Measurements from ENCODE around the gene KSR1.
"Not testable (repeated sequence)": the region's sequence is repeated elsewhere in the genome, so short reads cannot be mapped to it uniquely, and the experiment has no call there.

KSR1 gene

DNA sequence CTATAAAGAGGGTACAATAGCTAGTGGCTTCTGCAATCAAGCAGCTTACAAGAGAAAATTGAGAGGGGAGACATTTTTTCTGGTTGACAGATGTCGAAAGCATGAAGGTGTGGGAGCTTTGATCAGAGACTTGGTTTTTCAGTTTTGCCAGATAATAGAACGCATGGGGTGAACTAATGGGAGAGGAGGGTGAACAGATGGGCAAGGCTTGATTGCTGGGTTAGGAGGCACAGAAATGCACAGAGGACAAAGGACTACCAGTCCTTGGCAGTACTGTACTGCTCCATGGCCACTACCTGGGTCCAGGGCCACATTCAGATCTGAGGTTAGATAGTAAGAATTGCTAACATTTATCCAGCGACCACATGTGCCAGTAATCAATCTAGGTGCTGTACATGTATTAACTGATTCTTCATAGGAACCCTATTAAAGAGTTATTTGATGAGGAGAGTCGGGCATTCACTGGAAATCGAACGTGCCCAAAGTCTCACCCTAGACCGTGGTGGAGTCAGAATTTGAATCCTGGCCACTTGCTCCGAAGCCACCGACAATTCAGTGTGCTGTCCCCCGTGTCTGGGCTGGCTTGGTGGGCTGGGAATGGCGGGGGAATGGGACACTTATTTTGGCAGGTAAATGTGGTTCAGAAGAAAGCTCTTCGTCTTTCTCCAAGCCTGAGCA lies 873 bp upstream of the KSR1 start:
- DNase-seq = no peak

DNA sequence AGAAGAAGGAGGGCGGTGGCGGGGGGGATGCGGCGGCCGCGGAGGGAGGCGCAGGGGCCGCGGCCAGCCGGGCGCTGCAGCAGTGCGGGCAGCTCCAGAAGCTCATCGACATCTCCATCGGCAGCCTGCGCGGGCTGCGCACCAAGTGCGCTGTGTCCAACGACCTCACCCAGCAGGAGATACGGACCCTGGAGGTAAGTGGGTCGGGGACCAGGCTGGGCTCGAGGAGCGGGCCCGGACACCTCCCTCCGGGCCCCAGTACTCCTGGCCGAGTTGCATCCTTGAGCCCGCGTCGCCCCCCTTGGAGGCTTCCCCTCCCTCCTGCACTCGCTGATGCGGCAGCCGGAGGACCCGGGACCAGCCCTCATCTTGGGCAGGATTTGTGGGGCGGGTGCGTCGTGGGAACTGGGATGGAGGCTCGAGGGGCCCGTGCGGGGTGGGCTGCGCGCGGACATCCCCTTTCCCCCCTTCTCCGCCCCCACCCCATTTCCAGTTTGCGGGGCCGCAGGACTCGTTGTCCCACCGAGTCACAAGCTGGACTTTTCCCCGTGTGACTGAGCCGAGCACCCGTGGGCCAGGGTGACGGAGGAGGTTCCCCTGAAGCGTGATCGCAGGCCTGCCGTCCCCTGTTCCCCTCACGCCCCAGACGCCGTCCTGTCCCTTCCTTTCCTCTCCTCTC lies 572 bp downstream of the KSR1 start:
- DNase-seq = no peak

GRCh38 chr17:27457360-27457715 lies 1.1 kb downstream of the KSR1 start:
- DNase-seq = no peak

GRCh38 chr17:27457731-27458523 lies 1.7 kb downstream of the KSR1 start:
- no peak for DNase-seq

GRCh38 chr17:27458524-27458908 lies 2.3 kb downstream of the KSR1 start:
- no peak for DNase-seq

DNA sequence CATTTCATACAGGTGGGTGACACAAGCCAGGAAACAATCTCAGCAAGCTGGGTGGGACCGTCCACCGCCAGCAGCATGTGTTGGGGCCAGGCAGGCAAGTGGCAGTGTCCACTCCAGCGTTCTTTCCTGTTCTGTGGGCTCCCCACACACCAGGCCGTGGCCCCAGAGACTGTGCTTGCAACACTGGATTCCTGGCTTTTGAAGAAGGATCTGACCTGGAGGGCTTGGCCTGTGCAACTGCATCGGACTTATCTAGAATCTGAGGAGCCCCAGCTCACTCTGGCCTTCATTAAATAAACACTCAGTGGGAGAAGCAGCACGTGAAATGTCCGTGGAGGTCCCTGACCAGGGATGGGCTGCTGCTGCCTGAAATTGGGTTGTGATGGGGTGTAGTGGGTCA lies 3.2 kb downstream of the KSR1 start:
- DNase-seq = no peak

- DNase-seq = no peak
Measured at GRCh38 chr17:27460196-27460725, 4.0 kb downstream of the KSR1 start.

DNA sequence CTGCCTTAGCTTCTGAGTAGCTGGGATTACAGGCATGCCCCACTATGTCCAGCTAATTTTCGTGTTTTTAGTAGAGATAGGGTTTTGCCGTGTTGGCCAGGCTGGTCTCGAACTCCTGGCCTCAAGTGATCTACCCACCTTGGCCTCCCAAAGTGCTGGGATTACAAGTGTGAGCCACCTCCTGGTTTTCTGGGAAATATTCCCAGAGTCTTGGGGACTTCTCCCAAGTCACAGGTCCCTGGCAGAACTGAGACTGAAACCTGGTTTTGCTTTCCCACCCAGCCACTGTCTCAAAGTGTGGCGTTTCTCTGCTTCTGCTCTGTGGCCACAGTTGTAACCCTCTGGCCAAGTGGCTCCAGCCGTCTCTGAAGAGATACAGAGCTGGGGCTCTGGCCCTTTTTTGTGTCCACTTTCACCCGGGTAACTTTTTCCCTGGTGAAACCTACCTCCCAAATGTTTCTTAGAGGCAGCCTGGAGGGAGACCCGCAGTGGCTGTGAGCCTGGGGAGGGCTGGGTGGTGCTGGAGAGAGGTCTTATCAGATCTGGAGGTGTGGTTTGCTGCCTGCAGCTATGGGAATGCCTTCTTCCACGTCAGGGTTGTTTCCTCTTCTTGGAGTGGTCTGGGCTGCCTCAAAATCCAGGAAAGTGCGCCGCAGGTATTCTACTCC lies 5.1 kb downstream of the KSR1 start:
- DNase-seq = no peak

DNA sequence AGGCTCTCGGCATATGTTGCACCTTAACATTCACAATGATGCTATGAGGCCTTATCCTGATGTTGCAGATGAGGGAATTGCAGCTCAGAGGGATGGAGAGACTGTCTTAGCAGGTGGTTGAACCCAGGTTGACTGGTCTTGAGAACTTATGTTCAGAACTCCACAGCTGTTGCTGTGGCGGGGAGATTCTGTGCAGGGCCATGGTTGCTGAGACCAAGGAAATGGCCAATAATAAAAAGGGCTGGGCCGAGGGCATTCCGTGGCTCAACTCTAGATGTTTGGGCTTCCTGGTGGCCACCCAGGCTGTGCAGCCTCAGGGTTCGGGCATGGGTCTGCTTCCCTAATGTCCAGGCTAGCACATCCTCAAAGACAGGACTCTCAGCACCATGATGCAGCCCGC lies 5.9 kb downstream of the KSR1 start:
- no peak for DNase-seq

GRCh38 chr17:27462714-27463113 lies 6.5 kb downstream of the KSR1 start:
- no peak for DNase-seq

GRCh38 chr17:27463235-27463677 lies 7.0 kb downstream of the KSR1 start:
- DNase-seq = no peak

DNA sequence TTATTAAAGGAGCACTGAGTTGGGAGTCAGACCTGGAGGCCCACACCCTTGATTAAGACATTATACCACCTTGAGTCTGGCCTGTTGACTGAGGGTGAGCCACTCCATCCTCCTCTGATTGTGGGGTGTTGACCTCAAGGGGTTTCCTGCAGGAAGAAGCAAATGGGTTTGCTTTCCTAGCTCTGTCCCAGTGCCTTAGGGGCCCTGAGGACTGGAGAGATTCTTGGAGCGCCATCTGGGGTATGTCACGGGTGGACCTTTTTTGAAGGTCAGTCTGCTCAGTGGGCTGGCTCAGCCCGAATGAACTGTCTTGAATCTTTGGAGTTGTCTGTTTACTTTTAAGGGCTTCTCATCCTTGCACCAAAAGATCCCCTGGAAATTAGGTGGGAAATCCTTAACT lies 7.8 kb downstream of the KSR1 start:
- not testable (repeated sequence) for DNase-seq

DNA sequence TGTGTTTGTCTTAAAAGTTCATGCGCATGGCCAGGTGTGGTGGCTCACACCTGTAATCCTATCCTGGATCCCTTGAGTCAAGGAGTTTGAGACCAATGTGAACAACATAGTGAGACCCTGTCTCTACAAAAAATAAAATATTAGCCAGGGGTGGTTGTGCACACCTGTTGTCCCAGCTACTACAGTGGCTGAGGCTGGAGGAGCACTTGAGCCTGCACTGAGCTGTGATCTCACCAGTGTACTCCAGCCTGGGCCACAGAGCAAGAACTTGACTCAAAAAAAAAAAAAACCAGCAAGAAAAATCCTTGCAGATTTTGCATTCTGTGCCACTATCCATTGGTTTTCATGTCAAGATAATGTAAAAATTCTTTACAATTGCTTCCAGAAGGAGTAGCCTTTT lies 8.2 kb downstream of the KSR1 start:
- DNase-seq = no peak

DNA sequence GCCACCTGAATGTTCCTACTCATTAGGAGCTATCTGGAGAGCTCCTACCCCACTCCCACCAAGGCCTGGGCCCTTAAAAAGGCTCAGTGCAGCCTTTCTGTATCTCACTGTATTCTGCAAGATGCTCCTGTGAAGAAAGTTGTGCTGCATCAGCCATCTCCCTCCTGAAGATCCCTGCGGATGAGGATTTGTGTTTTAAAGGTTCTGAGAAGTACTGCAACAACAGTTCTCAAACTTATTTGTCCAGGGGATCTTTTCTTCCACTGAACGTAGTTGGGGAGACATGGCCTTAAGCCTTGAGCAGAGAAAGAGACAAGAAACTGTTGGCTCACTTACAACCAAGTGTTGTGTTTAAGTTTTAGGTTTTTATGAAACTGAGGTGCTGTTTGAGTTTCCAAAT lies 9.6 kb downstream of the KSR1 start:
- not testable (repeated sequence) for DNase-seq

- no peak for DNase-seq
Measured at GRCh38 chr17:27466376-27466742, 10.1 kb downstream of the KSR1 start.

DNA sequence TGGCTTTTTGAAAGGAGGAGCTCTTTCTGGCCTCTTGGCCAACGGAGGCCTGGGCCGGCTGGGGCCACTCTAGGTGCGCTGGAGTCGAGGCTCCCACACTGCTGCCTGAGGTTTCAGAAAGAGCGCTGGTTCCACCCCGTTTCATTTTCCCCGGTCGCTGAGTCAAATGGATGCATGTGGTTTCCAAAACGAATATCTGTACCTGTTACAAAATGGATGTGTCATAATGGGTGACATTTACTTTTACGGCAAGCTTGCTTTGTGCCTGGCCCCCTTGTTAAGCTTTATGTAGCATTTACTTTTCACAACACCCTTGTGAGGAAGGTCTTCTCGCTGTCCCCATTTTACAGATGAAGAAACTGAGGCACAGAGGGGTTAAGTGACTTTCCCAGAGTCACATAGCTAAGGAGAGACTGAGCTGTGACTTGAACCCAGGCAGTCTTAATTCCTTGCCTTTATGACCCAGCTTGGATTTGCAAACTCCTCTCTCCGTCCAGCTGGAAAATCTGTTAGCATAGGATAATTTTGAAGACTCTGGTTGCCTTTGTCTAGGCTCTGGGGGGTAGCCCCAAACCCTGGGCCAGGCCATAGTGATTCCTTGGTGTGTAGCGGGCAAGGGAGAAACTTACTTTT lies 10.6 kb downstream of the KSR1 start:
- DNase-seq = peak; percentile 32

GRCh38 chr17:27469256-27469655 lies 13.0 kb downstream of the KSR1 start:
- no peak for DNase-seq

- DNase-seq = peak; percentile 41
Measured at GRCh38 chr17:27471321-27472269, 15.3 kb downstream of the KSR1 start.

- DNase-seq = no peak
Measured at GRCh38 chr17:27473190-27473747, 17.0 kb downstream of the KSR1 start.

DNA sequence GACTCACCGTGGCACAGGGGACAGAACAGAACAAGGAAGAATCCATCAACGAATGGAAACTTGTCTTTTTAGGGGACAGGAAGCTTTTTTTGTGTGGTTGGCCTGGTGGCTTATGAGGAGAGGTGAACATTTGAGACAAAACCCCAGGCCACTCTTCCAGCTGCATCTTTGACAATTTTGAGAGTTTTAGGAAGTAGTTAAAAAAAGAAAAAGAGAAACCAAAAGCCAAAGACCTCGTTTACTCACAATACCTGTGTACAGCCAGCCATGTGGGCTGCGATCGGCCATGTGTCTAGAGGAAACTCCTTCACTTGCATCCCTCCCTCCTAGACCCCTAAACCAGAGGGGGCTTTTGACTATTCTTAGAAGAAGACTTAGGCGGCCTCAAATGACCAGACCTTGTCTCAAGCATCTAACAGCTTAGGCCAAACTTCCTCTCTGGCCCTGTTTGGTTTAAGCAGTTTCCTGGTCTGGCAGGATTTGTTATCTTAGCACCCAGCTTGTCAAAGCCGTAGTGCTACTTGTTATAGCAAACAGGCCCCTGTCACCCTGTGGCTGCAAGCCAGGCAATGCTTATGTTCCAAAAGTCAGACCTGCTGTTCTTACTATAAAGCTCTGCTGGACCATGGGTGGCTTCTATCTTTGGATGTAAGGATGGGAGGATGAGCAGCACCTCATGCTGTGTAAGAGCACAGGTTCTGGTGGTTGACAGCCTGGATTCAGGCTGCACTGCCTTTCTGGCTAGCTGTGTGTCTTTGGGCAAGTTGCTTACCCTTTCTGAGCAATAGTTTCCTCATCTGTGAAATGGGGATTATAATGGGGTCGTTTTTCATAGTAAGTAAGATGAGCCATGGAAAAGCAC lies 17.7 kb downstream of the KSR1 start:
- DNase-seq = peak; percentile 74
